Nephron (organoid): Measurements from ENCODE around the gene KRTDAP.

Experiments used
- H3K27ac Mint-ChIP-seq, 3 experiments: 2 replicates each; pipeline ENCODE4 v1.8.0; 2020; ENCODE audit warnings: mixed read lengths in 3 of 3, mild to moderate bottlenecking in 2 of 3, moderate library complexity in 1 of 3
- H3K27me3 Mint-ChIP-seq: 2 replicates; pipeline ENCODE4 v1.8.0; 2021; ENCODE audit warnings: low read depth, mild to moderate bottlenecking, moderate library complexity, mixed read lengths
- H3K36me3 Mint-ChIP-seq: 2 replicates; pipeline ENCODE4 v1.8.0; 2020; ENCODE audit warnings: low read depth, mixed read lengths
- H3K4me1 Mint-ChIP-seq: 2 replicates; pipeline ENCODE4 v1.8.0; 2020; ENCODE audit warnings: mixed read lengths
- H3K4me3 Mint-ChIP-seq, 3 experiments: 2 replicates each; pipeline ENCODE4 v1.8.0; 2020; ENCODE audit warnings: mild to moderate bottlenecking in 3 of 3, mixed read lengths in 3 of 3, moderate library complexity in 2 of 3
- H3K9me3 Mint-ChIP-seq: 2 replicates; pipeline ENCODE4 v1.8.0; 2020; ENCODE audit warnings: mixed read lengths
- TF ChIP-seq, protein P1 (sequence below), 3 experiments: fragments of 200-600 bp; sonication (generic); IDR thresholded peaks; one replicate each; pipeline ENCODE4 v1.5.0; 2021; ENCODE audit warnings: antibody characterized with exemption in 3 of 3; ENCODE audit not compliant: unreplicated experiment in 3 of 3

KRTDAP gene

GRCh38 chr19:35488677-35489076 lies 1.6 kb downstream of the KRTDAP start:
- Mint-ChIP-seq H3K27ac (no peak overlapping the region), H3K4me3 (no peak overlapping the region), H3K9me3 (no peaks in the 10 kb centered on the region), H3K4me1 (no peaks in the 10 kb centered on the region), H3K27me3 (peaks cover 64% of the 10 kb centered on the region), H3K36me3 (no peaks in the 10 kb centered on the region)
- TF ChIP-seq, protein P1, sequence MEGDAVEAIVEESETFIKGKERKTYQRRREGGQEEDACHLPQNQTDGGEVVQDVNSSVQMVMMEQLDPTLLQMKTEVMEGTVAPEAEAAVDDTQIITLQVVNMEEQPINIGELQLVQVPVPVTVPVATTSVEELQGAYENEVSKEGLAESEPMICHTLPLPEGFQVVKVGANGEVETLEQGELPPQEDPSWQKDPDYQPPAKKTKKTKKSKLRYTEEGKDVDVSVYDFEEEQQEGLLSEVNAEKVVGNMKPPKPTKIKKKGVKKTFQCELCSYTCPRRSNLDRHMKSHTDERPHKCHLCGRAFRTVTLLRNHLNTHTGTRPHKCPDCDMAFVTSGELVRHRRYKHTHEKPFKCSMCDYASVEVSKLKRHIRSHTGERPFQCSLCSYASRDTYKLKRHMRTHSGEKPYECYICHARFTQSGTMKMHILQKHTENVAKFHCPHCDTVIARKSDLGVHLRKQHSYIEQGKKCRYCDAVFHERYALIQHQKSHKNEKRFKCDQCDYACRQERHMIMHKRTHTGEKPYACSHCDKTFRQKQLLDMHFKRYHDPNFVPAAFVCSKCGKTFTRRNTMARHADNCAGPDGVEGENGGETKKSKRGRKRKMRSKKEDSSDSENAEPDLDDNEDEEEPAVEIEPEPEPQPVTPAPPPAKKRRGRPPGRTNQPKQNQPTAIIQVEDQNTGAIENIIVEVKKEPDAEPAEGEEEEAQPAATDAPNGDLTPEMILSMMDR (IDR thresholded peaks at IDR 0.05; ENCODE audit: unreplicated experiment in 3 of 3) = no peak

DNA sequence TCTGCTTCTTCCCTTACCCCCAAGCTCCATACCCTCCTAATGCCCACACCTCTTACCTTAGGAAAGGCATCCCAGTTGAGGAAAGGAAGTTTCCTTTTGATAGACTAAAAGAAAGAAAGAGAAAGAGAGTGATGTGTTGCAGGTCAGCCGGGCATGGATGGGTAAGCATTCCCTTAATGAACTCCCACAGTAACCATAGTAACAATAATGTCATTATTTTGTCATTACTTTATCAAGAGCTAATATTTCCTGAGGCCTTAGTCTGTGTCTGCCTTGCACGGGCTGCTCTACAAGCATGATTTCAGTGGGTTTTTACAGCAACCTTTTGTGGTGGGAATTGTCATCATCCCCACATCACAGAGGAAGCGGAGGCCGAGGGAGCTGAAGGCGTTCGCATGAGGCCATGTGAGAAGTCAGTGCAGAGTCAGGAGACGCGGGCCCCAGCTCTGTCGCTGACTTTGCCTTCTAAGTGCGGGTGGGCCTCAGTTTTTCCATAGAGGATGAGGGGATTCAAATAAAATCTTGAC lies 2.5 kb downstream of the KRTDAP start:
- H3K9me3 Mint-ChIP-seq = no peaks in the 10 kb centered on the region
- TF ChIP-seq, protein P1 (IDR thresholded peaks at IDR 0.05; ENCODE audit: unreplicated experiment in 3 of 3) = no peak

DNA sequence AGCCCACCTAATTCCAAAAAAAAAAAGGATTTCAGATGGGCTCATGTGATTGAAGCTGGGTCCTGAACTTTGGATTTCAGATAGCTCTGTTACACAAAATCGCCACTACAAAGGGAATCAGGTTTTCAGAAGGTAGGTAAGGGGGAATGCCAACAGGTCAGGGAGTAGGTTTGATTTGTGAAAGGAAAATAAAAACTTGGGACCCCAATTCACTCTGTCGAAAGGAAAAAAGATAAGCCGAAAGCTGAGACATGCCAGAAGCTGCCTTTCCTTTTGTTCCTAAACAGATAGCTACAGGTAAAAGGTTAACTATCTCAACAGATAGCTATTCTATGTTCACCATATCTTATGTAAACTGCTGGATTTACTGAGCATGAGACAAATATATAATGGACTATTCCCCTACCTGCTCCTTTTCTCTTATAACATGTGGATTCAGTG lies 4.0 kb downstream of the KRTDAP start:
- TF ChIP-seq, protein P1 (IDR thresholded peaks at IDR 0.05; ENCODE audit: unreplicated experiment in 3 of 3) = no peak
- Mint-ChIP-seq H3K36me3 (no peaks in the 10 kb centered on the region), H3K4me1 (no peaks in the 10 kb centered on the region), H3K4me3 (no peak overlapping the region), H3K9me3 (no peaks in the 10 kb centered on the region), H3K27ac (no peak overlapping the region), H3K27me3 (peaks cover 43% of the 10 kb centered on the region)

More for the DNA sequence above, 2.5 kb downstream of the KRTDAP start:
- no peak overlapping the region for H3K4me3 Mint-ChIP-seq
- H3K4me1 Mint-ChIP-seq = no peaks in the 10 kb centered on the region
- peaks cover 54% of the 10 kb centered on the region for H3K27me3 Mint-ChIP-seq
- no peak overlapping the region for H3K27ac Mint-ChIP-seq
- H3K36me3 Mint-ChIP-seq = no peaks in the 10 kb centered on the region

DNA sequence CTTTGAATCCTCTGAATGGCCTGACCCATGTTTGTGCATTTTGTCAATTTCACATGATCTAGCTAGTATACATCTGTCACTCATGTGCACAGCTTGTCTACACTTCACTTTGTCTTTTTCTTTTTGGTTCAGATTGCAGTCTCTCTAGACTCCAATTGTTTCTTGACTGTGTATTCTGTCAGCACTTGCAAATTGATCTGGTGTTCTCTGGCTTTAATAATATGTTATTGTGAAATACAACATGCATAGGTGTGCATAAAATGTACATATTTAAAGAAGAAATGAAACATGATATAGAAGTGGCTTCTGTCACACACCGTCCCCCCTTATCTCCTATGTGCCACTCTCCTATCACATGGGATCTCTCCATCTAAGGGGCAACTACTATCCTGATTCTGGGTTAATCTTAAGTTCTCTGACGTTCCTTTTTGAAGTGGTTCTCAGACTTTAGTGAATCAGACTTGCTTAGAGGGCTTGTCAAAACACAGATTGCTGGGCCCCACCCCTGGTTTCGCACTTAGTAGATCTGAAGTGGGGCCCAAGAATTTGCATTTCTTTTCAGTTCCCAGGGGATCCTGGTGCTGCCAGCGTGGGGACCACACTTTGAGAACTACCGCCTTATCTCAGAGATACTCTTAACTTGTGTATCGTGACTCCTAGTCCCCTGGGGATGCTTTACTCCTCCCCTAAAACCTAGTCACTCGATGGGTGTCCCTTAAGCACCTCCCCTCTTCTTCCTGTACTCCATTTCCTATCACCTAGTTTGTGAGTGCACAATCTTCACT lies 5.8 kb downstream of the KRTDAP start:
- Mint-ChIP-seq H3K4me1 (no peaks in the 10 kb centered on the region), H3K9me3 (no peaks in the 10 kb centered on the region), H3K27ac (no peak overlapping the region)

DNA sequence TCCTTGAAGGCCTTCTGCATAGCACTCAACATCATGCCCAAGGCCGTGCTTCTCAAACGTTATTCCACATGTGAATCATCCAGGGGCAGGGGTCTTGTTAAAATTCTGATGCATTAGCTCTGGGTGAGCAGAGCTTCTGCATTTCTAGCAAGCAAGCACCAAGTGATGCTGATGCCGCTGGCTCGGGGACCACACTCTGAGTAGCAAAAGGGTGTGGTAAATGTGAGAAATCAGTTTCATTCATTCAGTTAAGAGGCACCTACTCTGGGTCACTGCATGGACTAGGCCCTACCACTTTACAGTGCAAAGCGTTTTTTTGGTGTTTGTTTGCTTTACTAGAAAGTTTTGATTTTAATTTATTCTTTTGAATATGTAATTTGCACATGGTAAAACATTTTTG lies 7.2 kb downstream of the KRTDAP start:
- Mint-ChIP-seq H3K27ac (no peak overlapping the region), H3K27me3 (peaks cover 22% of the 10 kb centered on the region), H3K9me3 (no peaks in the 10 kb centered on the region), H3K4me1 (no peaks in the 10 kb centered on the region), H3K36me3 (no peaks in the 10 kb centered on the region), H3K4me3 (no peak overlapping the region)
- TF ChIP-seq, protein P1 (IDR thresholded peaks at IDR 0.05; ENCODE audit: unreplicated experiment in 3 of 3) = no peak

More for the DNA sequence above, 5.8 kb downstream of the KRTDAP start:
- H3K36me3 Mint-ChIP-seq = no peaks in the 10 kb centered on the region
- no peak overlapping the region for H3K4me3 Mint-ChIP-seq
- peaks cover 31% of the 10 kb centered on the region for H3K27me3 Mint-ChIP-seq
- TF ChIP-seq, protein P1 (IDR thresholded peaks at IDR 0.05; ENCODE audit: unreplicated experiment in 3 of 3) = no peak
